Astrocyte (in vitro differentiated cells and primary cell): ENCODE measurements around the gene ARCN1.

Source experiments
- EZH2 ChIP-seq: IDR thresholded peaks from 2 replicates; pipeline ENCODE4 v1.6.1; 2012; ENCODE audit warnings: mild to moderate bottlenecking, low read length, inconsistent platforms; ENCODE audit not compliant: insufficient read depth
- TF ChIP-seq, protein P1 (sequence below): IDR thresholded peaks from 2 replicates; pipeline ENCODE4 v1.5.1; 2011; ENCODE audit warnings: low read depth, mild to moderate bottlenecking, inconsistent platforms, low read length, moderate library complexity; ENCODE audit not compliant: insufficient read depth

DNA sequence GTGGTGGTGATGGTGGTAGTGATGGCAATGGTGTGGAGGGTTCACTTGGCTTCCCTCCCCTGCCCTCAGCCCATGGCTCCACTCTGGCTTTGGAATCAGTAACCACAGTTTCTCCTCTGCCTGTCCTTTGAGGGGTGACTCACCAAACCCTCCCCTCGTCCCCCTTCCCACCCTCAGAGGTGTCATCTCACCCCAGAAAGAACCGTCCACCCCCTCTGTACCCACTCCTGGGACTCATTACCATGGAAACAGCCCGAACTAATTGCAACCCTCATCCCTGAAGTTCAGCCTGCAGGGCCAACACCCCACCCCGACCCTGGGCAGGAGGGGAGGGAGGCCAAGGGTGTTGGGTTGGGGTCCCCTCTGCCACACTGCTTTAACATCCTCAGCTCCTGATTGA lies 61.8 kb downstream of the ARCN1 start:
- TF ChIP-seq, protein P1, sequence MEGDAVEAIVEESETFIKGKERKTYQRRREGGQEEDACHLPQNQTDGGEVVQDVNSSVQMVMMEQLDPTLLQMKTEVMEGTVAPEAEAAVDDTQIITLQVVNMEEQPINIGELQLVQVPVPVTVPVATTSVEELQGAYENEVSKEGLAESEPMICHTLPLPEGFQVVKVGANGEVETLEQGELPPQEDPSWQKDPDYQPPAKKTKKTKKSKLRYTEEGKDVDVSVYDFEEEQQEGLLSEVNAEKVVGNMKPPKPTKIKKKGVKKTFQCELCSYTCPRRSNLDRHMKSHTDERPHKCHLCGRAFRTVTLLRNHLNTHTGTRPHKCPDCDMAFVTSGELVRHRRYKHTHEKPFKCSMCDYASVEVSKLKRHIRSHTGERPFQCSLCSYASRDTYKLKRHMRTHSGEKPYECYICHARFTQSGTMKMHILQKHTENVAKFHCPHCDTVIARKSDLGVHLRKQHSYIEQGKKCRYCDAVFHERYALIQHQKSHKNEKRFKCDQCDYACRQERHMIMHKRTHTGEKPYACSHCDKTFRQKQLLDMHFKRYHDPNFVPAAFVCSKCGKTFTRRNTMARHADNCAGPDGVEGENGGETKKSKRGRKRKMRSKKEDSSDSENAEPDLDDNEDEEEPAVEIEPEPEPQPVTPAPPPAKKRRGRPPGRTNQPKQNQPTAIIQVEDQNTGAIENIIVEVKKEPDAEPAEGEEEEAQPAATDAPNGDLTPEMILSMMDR, result no peak
- no peak for TF ChIP-seq EZH2
